Occipital lobe (tissue), 1 donor: Measurements from ENCODE around the gene BRD3OS. TPM values are rescaled to one million over a fixed set of nuclear protein-coding genes. Genes with fewer than 3 reads are reported as not detected.

ENCODE experiments used
- total RNA-seq: library from RNA; depleted of rRNA; stranded (reverse); fragments of >200 nt; gene quantifications from one replicate; pipeline ENCODE4 v1.2.3, GENCODE V29; 2014

The BRD3OS gene
- total RNA-seq, 1 donor from 2014 or later = 28.4 TPM

Other genes with a start within 250 kb of the BRD3OS start
- gene VAV2, start 33.2 kb upstream of the BRD3OS start, total RNA-seq = 41.3 TPM
- gene BRD3, start 42.5 kb downstream of the BRD3OS start, total RNA-seq = 27.6 TPM
- gene WDR5, start 110.6 kb downstream of the BRD3OS start, total RNA-seq = 26.4 TPM
- not detected for gene RNU6ATAC, start 139.1 kb downstream of the BRD3OS start, total RNA-seq